HUDEP-2 (cell line): Measurements from ENCODE around the gene GADD45G.

ENCODE experiments used
- DNase-seq, 76 experiments: peaks; one replicate each; lab custom pipeline; 2025; ENCODE audit not compliant: unreplicated experiment in 76 of 76; lab: John Stamatoyannopoulos, UW

GADD45G gene

GRCh38 chr9:89626741-89627265 lies 22.0 kb downstream of the GADD45G start:
- DNase-seq = no peak

- DNase-seq = no peak
Observed at GRCh38 chr9:89628601-89629000, 23.8 kb downstream of the GADD45G start.

GRCh38 chr9:89629081-89629976 lies 24.5 kb downstream of the GADD45G start:
- no peak for DNase-seq

- DNase-seq = no peak
Observed at GRCh38 chr9:89630508-89630907, 25.7 kb downstream of the GADD45G start.

- DNase-seq = no peak
Observed at GRCh38 chr9:89631384-89631783, 26.6 kb downstream of the GADD45G start.

- no peak for DNase-seq
Observed at GRCh38 chr9:89632192-89632733, 27.5 kb downstream of the GADD45G start.

- DNase-seq = no peak
Observed at GRCh38 chr9:89632736-89633135, 27.9 kb downstream of the GADD45G start.

- DNase-seq = no peak
Observed at GRCh38 chr9:89633404-89633803, 28.6 kb downstream of the GADD45G start.

GRCh38 chr9:89633920-89634319 lies 29.1 kb downstream of the GADD45G start:
- DNase-seq = no peak

GRCh38 chr9:89634995-89635742 lies 30.4 kb downstream of the GADD45G start:
- DNase-seq = no peak

GRCh38 chr9:89635816-89636215 lies 31.0 kb downstream of the GADD45G start:
- DNase-seq = no peak

- DNase-seq = no peak
Observed at GRCh38 chr9:89637787-89638186, 33.0 kb downstream of the GADD45G start.

- no peak for DNase-seq
Observed at GRCh38 chr9:89638359-89638758, 33.5 kb downstream of the GADD45G start.

- DNase-seq = no peak
Observed at GRCh38 chr9:89638893-89639292, 34.1 kb downstream of the GADD45G start.

GRCh38 chr9:89639367-89639795 lies 34.6 kb downstream of the GADD45G start:
- DNase-seq = no peak

GRCh38 chr9:89639961-89640360 lies 35.1 kb downstream of the GADD45G start:
- DNase-seq = no peak

GRCh38 chr9:89640361-89640760 lies 35.5 kb downstream of the GADD45G start:
- no peak for DNase-seq

- no peak for DNase-seq
Observed at GRCh38 chr9:89640801-89641200, 36.0 kb downstream of the GADD45G start.

GRCh38 chr9:89641980-89642379 lies 37.2 kb downstream of the GADD45G start:
- DNase-seq = no peak

- DNase-seq = no peak
Observed at GRCh38 chr9:89642789-89643188, 38.0 kb downstream of the GADD45G start.

- DNase-seq = no peak
Observed at GRCh38 chr9:89646189-89646939, 41.6 kb downstream of the GADD45G start.
